DOHH2 (cell line): ENCODE measurements around the gene MBD2.

Experiments used
- EZH2phosphoT487 ChIP-seq: fragments of 200-600 bp; sonication (generic); IDR thresholded peaks from 2 replicates; pipeline ENCODE4 v1.6.1; 2017; ENCODE audit warnings: borderline replicate concordance, mild to moderate bottlenecking, antibody characterized with exemption, low read length, moderate library complexity, mixed read lengths
- TF ChIP-seq, protein P1 (sequence below): fragments of 200-600 bp; sonication (generic); IDR thresholded peaks from one replicate; pipeline ENCODE4 v1.5.1; 2014; ENCODE audit warnings: antibody characterized with exemption, mild to moderate bottlenecking, low read depth, low read length; ENCODE audit not compliant: poor library complexity, severe bottlenecking

- TF ChIP-seq, protein P1, sequence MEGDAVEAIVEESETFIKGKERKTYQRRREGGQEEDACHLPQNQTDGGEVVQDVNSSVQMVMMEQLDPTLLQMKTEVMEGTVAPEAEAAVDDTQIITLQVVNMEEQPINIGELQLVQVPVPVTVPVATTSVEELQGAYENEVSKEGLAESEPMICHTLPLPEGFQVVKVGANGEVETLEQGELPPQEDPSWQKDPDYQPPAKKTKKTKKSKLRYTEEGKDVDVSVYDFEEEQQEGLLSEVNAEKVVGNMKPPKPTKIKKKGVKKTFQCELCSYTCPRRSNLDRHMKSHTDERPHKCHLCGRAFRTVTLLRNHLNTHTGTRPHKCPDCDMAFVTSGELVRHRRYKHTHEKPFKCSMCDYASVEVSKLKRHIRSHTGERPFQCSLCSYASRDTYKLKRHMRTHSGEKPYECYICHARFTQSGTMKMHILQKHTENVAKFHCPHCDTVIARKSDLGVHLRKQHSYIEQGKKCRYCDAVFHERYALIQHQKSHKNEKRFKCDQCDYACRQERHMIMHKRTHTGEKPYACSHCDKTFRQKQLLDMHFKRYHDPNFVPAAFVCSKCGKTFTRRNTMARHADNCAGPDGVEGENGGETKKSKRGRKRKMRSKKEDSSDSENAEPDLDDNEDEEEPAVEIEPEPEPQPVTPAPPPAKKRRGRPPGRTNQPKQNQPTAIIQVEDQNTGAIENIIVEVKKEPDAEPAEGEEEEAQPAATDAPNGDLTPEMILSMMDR = no peak
- TF ChIP-seq EZH2phosphoT487 = no peak
These were observed 17.0 kb upstream of the MBD2 start for GRCh38 chr18:54241483-54241882.
